ENCODE measurements around the gene MACC1. TPM values are rescaled to one million over a fixed set of nuclear protein-coding genes. Genes with fewer than 3 reads are reported as not detected.

MACC1 gene
- total and polyA plus RNA-seq, 2 experiments from 2014 or later = 3.4 to 13.4 TPM

GRCh38 chr7:20141666-20142065, 75.5 kb downstream of the MACC1 start:
- no peak for ATAC-seq
- no peaks in the 10 kb centered on the region for H4K20me1 ChIP-seq (replicated peaks; ENCODE audit: insufficient read depth)
- no peak overlapping the region for H3K4me3 Mint-ChIP-seq
- no peaks in the 10 kb centered on the region for H3K9me2 ChIP-seq (ENCODE audit: insufficient read depth)
- H3K4me1 ChIP-seq (ENCODE audit: insufficient read depth) = peaks cover 13% of the 10 kb centered on the region
- no peaks in the 10 kb centered on the region for H3K36me3 ChIP-seq (ENCODE audit: insufficient read depth)
- H3K4me1 Mint-ChIP-seq = peaks cover 13% of the 10 kb centered on the region; the same call in 2 of the 3 replicates
- DNase-seq (ENCODE audit: low spot score) = no peak
- no peaks in the 10 kb centered on the region for H3K9me3 Mint-ChIP-seq
- peaks cover 2% of the 10 kb centered on the region for H3K27me3 Mint-ChIP-seq (ENCODE audit: insufficient read depth, low read depth, poor library complexity)
- no peaks in the 10 kb centered on the region for H3F3A ChIP-seq (replicated peaks; ENCODE audit: low read depth)
- H3K79me2 ChIP-seq (replicated peaks; ENCODE audit: insufficient read depth) = no peaks in the 10 kb centered on the region
- no peak overlapping the region for H3K4me3 ChIP-seq
- no peaks in the 10 kb centered on the region for H3K27me3 ChIP-seq (ENCODE audit: insufficient read depth)
- no peak overlapping the region for H2AFZ ChIP-seq
- TF ChIP-seq STAT1 (IDR thresholded peaks at IDR 0.05; ENCODE audit: unreplicated experiment) (no peak), ETS1 (IDR thresholded peaks at IDR 0.05) (no peak), ZNF462 (CRISPR knock-in tag; IDR thresholded peaks at IDR 0.05) (no peak), ZNF331 (CRISPR knock-in tag; IDR thresholded peaks at IDR 0.05; ENCODE audit: low read depth) (no peak), POLR2AphosphoS5 (IDR thresholded peaks at IDR 0.05; ENCODE audit: low read depth) (no peak), CREB1 (CRISPR knock-in tag; IDR thresholded peaks at IDR 0.05; ENCODE audit: low read depth) (no peak), NANOG (IDR thresholded peaks at IDR 0.05; ENCODE audit: borderline replicate concordance) (no peak), CTCF (conservative IDR thresholded peaks at IDR 0.05; ENCODE audit: low read depth in 2 of 2) (no peak), JUNB (IDR thresholded peaks at IDR 0.05; ENCODE audit: unreplicated experiment) (no peak), REST (IDR thresholded peaks at IDR 0.05; ENCODE audit: unreplicated experiment) (no peak), EZH2phosphoT487 (IDR thresholded peaks at IDR 0.05; ENCODE audit: unreplicated experiment) (no peak), EZH2 (IDR thresholded peaks at IDR 0.05; ENCODE audit: low read depth, unreplicated experiment) (no peak)
- H3K4me2 ChIP-seq = no peak overlapping the region
- H3K36me3 Mint-ChIP-seq (ENCODE audit: low read depth) = peaks cover 13% of the 10 kb centered on the region
- H3K27ac Mint-ChIP-seq = no peak overlapping the region
- H3K27ac ChIP-seq (ENCODE audit: low read depth) = no peak overlapping the region

All from GM23338 (cell line).